Embryonic facial prominence (tissue), 1 donor: ENCODE results near the gene PLA2G5.

Experiments used
- DNase-seq: peaks from one replicate; pipeline ENCODE4 v3.0.0-alpha.2; 2016; ENCODE audit errors: extremely low spot score

The PLA2G5 gene

DNA sequence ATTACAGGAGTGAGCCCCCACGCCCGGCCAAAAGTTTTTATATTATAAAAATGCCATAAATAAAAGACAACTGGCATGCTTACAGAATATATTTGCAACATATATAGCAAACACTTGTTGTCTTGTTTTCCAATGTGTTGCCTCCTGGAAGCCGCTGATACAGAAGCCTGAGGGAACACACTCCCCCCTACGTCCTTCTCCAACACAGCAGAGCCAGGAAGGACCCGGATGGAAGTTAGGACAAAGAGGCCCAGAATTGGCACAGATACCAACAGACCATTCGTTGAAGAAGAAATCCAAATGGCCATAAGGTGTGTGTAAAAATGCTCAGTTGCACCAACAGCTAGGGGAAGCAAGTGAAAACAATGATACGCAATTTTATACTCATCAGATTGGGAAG lies 1.3 kb upstream of the PLA2G5 start:
- no peak for DNase-seq

DNA sequence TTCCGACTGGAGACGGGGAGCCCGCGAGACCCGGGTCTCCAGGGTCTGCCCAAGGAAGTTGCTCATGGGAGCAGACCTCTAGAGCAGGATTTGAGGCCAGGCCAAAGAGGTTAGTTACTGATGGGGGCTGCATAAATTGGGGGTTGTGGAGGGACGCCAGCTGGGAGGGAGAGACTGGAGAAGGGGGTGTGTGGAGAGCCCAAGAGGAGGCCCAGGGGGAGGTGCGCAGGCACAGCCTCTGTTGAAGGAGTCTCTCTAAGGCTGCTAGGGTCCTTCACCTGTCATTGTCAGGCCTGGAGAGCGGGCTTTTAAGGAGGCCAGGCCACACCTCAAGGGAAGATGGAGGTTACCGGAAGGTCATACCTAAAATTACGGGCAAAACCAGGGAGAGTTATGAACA lies 363 bp downstream of the PLA2G5 start:
- DNase-seq, result no peak

DNA sequence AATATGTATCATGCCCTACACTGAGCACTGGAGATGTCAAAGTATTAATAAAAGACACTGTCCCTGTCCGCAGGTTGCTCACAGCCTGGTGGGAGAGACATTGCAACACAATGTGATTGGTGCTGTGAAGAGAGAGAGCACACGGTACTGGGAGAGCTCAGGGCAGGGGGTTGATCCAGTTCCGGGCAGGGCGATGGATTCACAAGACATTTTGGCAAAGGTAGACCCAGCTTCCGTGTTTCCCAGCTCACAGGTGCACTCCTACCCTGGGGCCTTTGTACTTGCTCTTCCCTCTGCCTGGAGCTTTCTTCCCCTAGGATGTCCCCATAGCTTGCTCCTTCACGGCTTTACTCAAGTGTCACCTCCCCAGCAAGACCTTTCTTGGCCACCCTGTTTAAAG lies 1.4 kb downstream of the PLA2G5 start:
- DNase-seq, result no peak

DNA sequence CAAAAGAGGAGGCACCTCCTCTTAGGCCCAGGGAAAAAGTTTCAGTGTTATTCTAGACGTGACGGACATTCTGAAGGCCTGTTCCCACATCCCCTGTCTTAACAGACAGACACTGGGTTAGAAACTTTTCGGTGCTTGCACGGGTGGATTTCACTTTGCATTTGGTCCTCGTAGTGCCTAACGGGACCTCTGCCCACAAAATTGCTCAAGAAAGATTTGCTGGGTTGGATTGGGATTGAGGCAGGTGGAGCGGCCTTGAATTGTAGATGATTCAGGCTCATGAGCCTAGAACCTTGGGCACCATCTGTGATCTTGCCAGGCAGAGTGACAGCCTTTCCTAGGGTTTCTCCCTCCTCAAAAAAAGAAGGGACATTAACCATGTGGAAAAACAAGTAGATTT lies 2.8 kb downstream of the PLA2G5 start:
- no peak for DNase-seq

DNA sequence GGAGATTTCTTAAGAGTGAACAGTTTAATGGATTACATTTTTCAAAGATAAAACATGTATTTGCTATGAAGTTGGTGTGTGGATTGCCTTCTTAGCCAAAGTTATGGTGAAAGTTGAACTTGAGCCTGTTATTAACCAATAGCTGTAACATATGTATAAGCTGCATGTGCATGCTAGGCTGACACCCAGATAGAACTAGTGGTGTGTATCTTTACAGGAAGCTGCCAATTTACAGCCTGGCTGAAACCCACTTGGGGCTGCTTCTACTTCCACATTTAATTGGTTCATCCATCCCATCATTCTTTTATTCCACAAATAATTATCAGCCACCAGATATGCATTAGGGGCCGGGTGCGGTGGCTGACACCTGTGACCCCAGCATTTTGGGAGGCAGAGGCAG lies 3.3 kb downstream of the PLA2G5 start:
- DNase-seq, result no peak

DNA sequence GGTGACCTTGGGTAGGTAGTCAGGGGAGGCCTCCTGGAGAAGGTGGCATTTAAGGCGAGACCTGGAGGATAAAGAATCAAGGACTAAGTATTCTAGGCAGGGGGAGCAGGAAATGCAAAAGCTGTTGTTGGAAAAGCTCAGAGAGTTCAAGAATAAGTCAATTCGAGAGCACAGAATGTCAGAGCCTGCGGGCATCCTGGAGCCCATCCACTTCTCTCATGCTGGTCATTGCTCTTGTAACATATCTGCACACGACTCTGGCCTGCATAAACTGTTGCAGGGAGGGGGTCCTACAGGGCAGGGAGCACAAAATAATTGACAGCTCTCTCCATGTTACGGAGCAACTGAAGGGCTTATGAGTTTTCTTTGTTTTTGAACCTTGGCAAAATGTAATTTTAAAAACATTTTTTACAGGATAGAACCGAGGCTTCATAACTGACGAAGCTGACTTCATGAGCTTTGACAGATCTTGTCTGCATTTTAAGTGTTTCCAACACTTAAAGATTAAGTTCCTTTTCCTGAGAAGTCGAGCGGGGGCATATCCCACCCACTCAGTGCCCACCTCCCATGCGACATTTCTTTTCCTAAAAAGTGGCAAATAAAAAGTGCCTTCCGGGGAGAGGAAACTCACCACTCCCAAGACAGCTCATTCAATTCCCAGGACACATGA lies 4.2 kb downstream of the PLA2G5 start:
- DNase-seq, result no peak

DNA sequence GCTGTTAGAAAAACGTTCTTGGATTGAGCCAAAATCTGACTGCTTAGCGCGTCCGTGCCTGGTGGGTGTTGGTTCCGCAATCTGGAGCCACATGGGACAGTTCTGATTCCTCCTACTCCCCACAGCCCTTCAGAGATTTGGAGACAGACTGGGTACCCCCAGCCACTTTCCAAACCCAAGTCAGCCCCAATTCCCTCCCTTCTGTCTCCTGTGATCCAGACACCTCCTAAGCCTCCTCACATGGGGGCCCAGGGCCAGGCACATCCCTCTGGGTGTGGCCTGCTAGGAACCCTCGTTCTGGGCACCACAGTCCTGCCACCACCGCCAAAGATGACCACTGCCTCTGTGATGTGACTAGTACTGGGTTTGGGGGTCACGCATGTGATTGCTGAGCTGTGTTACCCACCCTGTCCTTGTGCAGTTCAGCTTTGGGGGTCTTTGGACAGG lies 4.8 kb downstream of the PLA2G5 start:
- no peak for DNase-seq

DNA sequence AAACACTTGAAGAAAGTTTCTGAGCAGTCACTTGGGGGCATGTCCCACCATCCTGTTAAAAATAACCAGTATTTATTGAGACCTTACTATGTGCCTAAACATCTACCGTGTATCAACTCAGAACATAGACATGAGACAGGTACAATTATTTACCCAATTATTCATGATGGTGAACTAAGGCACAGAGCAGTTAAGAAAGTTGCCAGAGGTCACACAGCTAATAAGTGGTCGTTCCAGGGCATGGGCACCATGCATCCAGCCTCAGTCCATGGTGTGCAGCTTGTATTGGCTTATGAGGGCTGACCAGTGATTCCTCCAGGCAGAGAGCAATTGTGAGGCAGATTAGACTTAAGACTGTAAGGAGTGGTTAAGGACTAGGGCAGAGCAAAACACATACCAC lies 5.4 kb downstream of the PLA2G5 start:
- no peak for DNase-seq

DNA sequence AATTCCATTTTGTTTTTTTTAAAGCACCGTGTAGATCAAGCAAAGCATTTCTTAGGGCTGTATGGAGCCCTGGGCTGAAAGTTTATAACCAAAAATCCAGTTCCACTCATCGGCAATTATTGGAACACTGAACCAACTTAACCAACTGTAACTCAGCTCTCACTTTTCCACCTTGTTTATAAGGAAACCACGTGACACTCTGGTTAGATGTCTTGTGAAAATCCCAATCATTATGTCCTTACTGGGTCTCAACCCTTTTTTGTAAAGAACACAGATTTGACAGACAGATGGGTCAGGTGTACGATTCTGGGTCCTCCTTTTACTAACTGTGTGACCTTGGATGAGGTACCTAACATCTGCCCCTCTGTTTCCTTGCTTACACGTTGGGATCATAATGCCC lies 6.2 kb downstream of the PLA2G5 start:
- DNase-seq, result no peak

DNA sequence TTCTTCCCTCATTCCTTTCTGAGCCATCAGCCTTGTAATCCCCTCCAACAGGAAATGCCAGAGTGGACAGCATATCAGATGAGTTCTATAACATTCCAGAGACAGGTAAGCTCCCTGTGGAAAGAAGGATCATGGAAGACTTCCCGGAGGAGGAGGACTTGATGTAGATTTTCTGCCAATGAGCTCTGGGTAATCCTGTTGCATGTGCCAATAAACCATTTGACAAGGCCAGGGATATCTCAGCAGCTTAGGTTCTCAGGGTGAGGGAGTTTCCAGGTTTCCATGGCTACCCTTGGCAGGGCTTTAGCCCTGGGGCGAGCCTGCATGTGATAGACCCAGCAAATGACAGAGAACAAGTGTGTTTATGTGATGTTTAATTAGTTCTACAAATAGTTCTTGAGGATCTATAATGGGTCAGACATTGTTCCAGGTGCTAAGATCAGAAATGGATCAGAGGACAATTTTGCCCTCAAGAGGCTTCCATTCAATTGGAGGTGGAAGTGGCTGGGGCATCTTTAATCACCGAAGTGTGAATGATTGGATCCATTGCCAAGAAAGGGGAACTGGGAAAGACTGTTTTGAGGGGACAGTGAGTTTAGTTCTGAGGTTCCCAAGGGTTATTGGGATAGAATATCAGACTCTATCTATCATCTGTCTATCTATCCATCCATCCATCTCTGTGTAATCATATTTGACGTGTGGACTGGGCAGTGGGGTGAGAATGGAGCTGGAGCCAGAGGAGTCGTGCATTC lies 6.9 kb downstream of the PLA2G5 start:
- no peak for DNase-seq

DNA sequence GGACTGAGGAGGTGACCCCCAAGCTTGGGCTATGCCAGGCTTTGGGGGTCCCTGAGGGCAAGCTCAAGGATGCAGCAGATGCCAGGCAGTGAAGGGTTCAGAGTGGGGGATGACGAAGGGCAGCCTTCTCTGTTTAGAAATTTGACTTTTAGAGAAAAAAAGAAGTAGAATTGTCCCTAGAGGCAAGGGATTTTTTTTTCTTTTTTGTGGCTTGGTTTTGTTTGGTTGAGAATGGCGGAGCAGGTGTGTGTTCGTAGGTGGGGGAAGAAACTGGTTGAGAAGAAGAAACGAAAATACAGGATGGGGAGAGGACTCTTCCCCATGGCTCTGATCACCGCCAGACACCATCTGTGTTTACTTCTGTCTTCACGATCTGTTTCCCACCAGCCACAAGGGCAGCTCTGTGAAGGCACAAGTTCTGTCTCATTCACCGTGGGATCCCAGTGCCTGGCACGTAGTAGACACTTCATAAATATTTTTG lies 8.2 kb downstream of the PLA2G5 start:
- no peak for DNase-seq

DNA sequence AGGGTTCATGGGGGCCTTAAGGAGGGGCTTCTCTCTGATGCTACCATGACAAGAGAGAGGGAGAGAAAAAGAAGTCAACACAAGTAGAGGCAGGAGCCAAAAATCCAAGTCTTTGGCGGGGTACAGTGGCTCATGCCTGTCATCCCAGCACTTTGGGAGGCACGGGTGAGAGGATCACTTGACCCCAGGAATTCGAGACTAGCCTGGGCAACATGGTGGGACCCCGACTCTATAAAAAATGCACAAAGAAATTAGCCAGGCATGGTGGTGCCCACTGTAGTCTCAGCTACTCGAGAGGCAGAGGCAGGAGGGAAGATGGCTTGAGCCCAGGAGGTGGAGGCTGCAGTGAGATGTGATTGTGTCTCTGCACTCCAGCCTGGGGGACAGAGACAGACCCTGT lies 8.7 kb downstream of the PLA2G5 start:
- no peak for DNase-seq

DNA sequence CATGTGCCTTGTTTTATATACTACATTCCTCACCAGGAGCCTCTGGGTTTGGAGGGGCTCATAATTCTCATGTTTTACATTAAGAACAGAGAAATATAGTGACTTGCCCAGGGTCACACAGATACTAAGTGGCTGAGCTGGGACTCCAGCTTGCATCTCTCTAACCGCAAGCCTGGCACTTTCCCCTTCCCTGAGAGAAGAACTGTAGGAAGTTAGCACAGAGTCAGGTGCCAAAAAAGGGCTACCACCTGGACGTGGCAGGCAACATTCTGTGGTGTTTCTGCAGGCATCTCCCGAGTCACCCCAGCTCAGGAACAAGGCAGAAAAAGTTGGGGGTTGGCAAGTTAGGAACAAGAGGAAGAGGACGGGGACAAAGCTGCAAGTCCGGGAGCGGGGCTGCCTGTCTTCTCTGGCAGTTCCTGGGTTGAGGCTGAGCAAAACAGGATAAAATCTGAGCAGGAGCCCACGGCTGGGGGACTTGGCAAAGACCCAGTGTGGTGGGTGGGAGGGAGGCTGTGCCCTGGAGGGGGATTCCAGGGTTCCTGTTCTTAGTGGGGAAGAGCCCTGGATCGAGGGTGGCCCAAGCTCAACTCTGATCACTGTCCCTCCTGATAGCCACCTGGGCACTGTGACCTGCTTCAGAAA lies 9.8 kb downstream of the PLA2G5 start:
- DNase-seq, result no peak

DNA sequence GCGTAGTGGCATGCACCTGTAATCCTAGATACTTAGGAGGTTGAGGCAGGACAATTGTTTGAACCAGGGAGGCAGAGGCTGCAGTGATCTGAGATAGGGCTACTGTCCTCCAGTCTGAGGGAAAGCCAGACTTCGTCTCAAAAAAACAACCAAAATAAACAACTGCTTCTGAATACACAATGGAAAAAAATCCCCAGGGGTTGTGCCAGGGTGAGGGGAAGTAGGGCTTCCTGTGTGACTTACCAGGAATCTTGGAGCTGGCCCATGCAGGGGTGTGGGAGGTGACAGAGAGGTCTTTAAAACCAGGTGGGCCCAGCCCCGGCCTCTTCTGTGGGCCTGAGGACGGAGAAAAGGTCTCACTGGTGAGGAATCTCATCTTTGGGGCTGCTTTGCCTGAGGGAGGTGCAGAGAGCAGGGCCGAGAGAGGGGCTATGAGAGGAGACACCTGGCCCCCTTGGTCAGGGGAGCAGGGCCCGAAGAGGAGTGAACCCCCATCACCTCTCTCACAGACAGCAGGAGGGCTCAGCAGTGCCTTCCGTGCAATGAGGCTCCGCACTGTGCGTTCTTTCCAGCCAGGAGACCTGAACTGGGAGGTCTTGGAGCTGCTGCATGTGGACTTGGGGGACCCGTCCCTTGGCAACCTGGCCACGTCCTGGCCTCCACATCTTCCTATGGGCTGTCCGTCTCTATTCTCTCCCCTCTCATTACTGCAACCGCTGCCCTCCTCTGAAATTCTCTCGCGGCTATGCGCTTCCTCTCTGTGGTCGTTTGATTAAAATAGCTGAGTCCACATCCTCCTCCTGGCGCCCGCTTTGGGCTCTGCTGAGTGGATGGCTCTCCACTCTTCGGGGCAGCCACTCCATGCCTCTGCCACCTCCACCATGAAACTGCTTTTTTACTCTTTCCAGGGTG lies 10.7 kb downstream of the PLA2G5 start:
- DNase-seq, result no peak

DNA sequence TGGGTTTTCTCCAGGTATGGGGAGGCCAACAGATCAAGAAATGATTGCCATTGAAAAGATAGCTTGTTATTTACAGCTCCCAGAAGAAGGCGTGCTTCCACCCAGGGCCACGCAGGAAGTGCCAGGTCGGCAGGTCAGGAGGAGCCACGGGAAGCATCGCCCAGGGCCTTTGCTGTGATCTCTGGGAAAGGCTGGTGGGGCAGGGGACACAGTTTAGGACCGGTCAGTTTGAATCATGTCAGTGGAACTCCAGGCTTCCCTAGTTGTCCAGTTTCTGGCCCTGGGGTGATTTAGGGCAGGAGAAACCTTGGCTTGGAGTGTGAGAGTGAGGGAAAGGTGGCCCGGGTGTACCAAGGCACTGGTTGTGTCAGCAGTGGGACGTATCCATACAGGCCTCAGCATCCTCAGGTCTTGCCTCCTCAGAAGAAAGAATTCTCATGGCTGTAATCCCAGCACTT lies 11.4 kb downstream of the PLA2G5 start:
- no peak for DNase-seq

DNA sequence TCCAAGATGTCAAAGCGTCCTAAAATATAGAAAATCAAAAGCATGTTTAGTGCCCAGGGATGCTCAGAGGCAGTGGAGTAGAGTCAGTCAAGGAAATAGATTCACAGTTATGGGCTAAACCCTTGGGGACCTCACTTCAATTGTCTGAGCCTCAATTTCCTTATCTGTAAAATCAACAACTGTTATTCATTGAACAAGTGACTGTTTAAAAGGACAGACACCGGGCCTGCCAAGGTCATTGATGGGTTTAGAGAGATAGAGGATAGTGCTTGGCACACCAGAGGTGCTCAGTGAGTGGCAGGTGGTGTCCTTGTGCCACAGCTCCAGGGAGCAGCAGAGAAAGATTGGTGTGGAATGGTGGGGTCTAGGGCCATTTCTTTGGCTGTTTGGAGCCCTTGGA lies 12.8 kb downstream of the PLA2G5 start:
- no peak for DNase-seq

DNA sequence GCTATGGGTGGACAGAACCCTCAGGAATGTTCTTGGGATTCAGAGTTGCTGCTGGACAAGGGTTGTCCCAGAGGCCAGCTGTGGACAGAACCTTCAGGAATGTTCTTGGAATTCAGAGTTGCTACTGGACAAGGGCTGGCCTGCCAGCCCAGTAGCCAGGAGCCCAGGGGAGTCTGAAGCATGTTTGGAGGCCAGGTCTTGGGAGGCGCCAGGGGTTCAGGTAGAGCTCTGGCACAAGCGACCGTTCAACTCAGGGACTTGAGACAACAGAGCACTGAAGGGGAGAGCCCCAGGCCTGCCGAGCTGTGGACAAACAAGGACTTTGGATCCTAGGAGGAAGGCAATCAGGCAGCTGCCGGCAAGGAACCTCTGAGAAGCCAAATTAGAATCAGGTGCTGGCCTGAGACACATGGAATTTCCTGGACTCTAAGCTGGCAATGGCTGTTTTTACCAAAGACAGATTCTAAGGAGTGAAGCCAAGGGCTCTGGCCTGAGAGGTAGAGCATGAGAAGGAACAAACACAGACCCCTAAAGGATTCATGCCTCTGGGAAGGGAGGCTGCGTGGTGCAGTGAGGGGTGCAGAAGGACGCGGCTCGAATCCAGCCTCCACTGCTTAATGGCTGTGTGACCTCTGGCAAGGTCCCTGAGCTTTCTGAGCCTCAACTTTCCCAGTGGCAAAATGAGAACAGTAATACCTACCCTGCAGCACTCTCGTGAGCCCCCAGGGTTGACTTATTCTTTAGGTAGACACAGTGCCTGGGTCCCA lies 13.4 kb downstream of the PLA2G5 start:
- no peak for DNase-seq

DNA sequence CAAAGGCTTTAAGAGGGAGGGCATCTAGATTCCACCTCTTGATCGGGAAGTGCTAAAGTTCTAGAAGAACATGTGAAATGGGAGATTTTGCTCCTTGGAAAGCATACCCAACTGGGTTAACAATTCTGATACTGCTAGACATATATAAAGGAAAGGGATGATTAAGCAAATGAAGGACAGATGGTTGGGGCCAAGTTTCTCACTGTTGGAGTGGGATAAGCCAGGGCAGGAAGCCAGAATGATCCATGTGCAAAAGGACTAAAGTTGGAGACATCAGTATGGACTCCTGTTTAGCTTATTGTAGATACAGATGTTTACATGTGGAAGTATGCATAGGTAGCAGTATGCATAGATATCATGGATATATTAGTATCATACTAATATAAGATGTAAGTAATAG lies 16.8 kb downstream of the PLA2G5 start:
- DNase-seq, result no peak

DNA sequence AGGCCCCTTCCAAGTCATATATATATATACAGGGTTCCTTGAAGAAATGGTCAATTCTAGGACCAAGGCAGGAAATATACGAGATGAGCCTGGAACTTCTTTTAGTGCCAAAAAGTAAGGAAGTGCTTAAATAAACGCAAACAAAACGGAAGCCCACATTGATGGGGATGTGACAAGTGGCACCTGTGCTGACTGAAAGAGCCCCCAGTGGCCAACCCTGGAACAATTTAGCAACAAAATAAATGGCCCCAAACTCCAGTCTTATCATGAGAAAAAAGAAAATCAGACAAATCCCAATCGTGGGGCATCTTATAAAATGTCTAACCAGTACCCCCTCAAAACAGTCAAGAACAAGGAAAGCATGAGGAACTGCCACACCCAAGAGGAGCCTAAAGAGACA lies 17.7 kb downstream of the PLA2G5 start:
- no peak for DNase-seq

DNA sequence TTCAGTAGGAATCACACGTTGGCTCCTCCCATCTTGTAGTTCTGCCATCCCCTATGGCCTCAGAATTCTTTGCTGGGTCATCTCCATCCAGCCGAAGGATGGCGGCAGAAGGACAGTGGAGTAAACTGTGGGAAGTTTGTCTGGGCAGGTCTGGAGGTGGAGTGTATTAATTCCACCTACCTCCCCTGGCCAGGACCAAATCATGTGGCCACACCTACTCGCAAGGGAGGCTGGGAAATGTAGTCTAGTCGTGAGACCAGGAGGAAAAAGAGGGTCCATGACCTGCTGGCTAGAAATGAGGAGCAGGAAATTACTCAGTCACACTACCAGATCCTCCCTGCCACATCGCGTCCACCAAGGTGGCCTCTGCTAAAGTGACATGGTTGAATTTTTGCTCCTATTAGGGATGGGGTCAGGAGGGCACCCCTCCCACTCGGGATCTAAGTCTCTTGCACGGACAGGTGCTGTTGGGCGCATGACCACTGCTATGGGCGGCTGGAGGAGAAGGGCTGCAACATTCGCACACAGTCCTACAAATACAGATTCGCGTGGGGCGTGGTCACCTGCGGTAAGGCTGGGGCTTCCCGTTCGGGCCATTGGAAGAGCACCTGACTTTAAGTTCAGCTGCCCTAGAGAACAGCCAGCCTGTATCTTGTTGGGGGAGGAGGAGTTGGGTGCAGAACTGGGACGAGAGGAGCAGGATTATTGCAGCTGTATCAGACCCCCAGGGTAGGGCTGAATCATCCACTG lies 19.5 kb downstream of the PLA2G5 start:
- no peak for DNase-seq
